ENCODE measurements around the gene CNTNAP2. TPM values are rescaled to one million over a fixed set of nuclear protein-coding genes. Genes with fewer than 3 reads are reported as not detected.

CNTNAP2 gene
- total RNA-seq, 1 donor from 2014 or later = not detected

DNA sequence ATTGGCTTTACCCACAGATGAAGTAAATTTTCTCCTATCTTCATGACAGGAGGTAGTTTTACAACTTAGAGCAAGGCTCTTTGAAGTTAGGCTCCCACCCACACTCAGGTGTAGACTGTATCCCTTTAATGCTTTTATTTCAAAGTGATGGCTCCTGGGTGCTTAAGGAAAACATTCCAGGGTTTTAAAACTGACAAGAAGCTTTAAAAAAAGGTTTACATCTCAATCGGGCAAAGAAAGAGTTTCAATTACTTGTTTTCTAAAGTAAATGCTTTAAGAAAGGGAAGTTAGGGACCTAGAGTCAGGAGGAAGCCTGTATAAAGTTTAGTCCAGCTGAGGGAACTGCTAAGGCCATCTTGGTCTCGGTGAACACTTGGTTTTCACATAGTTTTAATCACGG, 1320.1 kb downstream of the CNTNAP2 start:
- Mint-ChIP-seq H3K9me3 (peaks cover 10% of the 10 kb centered on the region), H3K36me3 (ENCODE audit: low read depth) (no peaks in the 10 kb centered on the region), H3K27ac (no peak overlapping the region), H3K4me3 (no peak overlapping the region), H3K27me3 (ENCODE audit: insufficient read depth) (no peaks in the 10 kb centered on the region), H3K4me1 (ENCODE audit: low read depth) (no peaks in the 10 kb centered on the region)
- intact Hi-C loops (cut with micrococcal nuclease) = no loop called here
- no peak for DNase-seq (ENCODE audit: low spot score)

- peaks cover 16% of the 10 kb centered on the region for H3K9me3 Mint-ChIP-seq
- no peaks in the 10 kb centered on the region for H3K36me3 Mint-ChIP-seq (ENCODE audit: low read depth)
- H3K27ac Mint-ChIP-seq = no peak overlapping the region
- no peaks in the 10 kb centered on the region for H3K4me1 Mint-ChIP-seq (ENCODE audit: low read depth)
- no peaks in the 10 kb centered on the region for H3K27me3 Mint-ChIP-seq (ENCODE audit: insufficient read depth)
- intact Hi-C loops (cut with micrococcal nuclease) = no loop called here
- no peak for DNase-seq (ENCODE audit: low spot score)
- no peak overlapping the region for H3K4me3 Mint-ChIP-seq
Observed at GRCh38 chr7:147438216-147438615, 1321.6 kb downstream of the CNTNAP2 start.

DNA sequence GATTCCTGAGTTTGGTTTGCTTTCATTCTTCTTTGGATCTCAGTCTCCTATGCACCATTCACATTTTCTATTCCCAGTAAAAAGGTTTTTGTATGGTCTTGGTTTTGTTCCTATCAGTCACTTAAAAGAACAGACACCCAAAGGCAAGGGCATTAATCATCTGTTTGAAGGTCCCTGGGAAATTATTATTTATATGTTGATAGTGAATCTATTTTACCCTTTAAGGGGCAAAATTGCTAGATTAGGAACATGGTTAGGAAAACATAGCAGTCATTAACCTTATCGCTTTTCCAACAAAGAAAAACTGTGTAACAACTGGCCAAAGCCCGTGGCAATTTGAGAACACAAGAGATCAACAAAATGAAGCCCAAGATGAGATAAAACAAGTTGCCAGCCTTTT, 1327.3 kb downstream of the CNTNAP2 start:
- Mint-ChIP-seq H3K9me3 (peaks cover 24% of the 10 kb centered on the region), H3K4me3 (no peak overlapping the region), H3K27me3 (ENCODE audit: insufficient read depth) (no peaks in the 10 kb centered on the region), H3K36me3 (ENCODE audit: low read depth) (no peaks in the 10 kb centered on the region), H3K27ac (no peak overlapping the region), H3K4me1 (ENCODE audit: low read depth) (no peaks in the 10 kb centered on the region)
- DNase-seq (ENCODE audit: low spot score) = no peak
- intact Hi-C loops (cut with micrococcal nuclease) = no loop called here

DNA sequence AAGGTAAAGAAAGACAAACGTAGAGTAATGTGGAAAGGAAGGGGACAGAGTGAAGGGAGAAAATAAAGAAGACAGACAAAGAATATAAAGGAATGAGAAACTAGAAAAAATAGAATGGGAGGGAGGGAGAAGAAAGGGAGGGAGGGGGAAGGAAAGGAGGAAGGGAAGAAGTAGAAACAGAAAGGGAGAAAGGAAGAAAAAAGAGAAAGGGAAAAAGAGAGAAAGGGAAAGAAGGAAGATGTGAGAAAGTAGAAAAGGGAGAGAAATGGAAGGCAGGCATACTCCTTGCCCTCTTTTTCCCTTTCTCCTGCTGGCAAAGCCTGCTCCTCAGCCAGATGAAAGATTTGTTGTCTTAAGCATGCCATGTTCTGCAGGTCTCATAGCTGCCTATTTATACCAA, 1336.2 kb downstream of the CNTNAP2 start:
- no peak overlapping the region for H3K27ac Mint-ChIP-seq
- H3K9me3 Mint-ChIP-seq = peaks cover 6% of the 10 kb centered on the region
- no peaks in the 10 kb centered on the region for H3K4me1 Mint-ChIP-seq (ENCODE audit: low read depth)
- intact Hi-C loops (cut with micrococcal nuclease) = no loop called here
- DNase-seq (ENCODE audit: low spot score) = no peak
- H3K36me3 Mint-ChIP-seq (ENCODE audit: low read depth) = no peaks in the 10 kb centered on the region
- H3K4me3 Mint-ChIP-seq = no peak overlapping the region
- H3K27me3 Mint-ChIP-seq (ENCODE audit: insufficient read depth) = no peaks in the 10 kb centered on the region

DNA sequence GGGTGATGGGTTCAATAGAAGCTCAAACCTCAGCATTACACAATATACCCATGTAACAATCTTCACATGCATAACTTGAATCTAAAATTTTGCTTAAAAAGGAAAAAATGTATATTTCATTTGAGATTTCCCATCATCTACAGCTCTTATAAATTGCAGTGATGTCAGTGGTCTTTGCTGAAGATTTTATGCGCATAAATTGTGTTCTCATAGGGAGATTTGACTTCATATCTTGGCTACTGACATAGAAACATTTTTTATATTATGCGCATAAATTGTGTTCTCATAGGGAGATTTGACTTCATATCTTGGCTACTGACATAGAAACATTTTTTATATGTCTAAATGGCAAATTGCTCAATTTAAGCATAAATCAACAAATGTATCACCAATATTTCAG, 1348.6 kb downstream of the CNTNAP2 start:
- no peak overlapping the region for H3K4me3 Mint-ChIP-seq
- H3K9me3 Mint-ChIP-seq = peaks cover 6% of the 10 kb centered on the region
- H3K36me3 Mint-ChIP-seq (ENCODE audit: low read depth) = no peaks in the 10 kb centered on the region
- DNase-seq (ENCODE audit: low spot score) = no peak
- H3K4me1 Mint-ChIP-seq (ENCODE audit: low read depth) = no peaks in the 10 kb centered on the region
- H3K27me3 Mint-ChIP-seq (ENCODE audit: insufficient read depth) = no peaks in the 10 kb centered on the region
- intact Hi-C loops (cut with micrococcal nuclease) = no loop called here
- H3K27ac Mint-ChIP-seq = no peak overlapping the region

DNA sequence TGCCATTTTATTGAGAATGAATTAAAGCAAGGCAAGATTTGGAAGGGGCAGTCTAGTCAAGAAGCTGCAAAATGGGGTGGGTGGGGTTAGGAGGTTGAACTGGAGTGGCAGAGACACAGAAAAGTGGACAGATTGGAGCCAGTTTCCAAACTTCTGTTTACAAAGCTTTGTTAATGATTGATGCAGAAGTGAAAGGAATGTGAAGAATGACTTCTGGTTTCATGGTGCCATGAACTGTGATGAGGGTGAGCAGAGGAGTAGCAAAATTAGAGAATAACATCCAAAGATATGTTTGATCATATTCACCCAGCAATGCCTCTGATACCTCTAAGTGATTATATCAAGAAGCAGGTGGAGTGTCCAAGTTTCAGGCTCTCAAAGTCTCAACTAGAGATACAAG, 1356.0 kb downstream of the CNTNAP2 start:
- H3K27me3 Mint-ChIP-seq (ENCODE audit: insufficient read depth) = no peaks in the 10 kb centered on the region
- no peak overlapping the region for H3K4me3 Mint-ChIP-seq
- H3K27ac Mint-ChIP-seq = no peak overlapping the region
- H3K4me1 Mint-ChIP-seq (ENCODE audit: low read depth) = no peaks in the 10 kb centered on the region
- peaks cover 23% of the 10 kb centered on the region for H3K9me3 Mint-ChIP-seq
- no peak for DNase-seq (ENCODE audit: low spot score)
- no peaks in the 10 kb centered on the region for H3K36me3 Mint-ChIP-seq (ENCODE audit: low read depth)
- intact Hi-C loops (cut with micrococcal nuclease) = no loop called here

DNA sequence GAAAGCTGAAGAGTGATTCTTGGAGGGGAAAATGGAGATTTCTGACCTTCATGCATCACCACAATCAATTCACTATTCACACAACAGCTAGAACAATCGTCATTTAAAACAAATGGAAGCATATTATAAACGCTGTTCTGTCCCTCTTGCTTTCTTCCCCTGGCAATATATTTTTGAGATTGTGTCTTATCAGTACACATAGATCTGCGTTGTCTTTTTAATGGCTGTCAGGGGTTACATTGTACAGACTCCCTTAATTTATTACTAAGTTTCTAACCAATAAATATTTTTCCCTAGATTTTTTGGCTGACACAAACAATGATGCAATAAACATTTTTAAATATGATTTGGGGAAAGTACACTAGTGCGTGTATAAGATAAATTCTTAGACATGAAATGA, 1358.3 kb downstream of the CNTNAP2 start:
- Mint-ChIP-seq H3K27ac (no peak overlapping the region), H3K9me3 (peaks cover 23% of the 10 kb centered on the region), H3K4me3 (no peak overlapping the region), H3K36me3 (ENCODE audit: low read depth) (no peaks in the 10 kb centered on the region), H3K4me1 (ENCODE audit: low read depth) (no peaks in the 10 kb centered on the region), H3K27me3 (ENCODE audit: insufficient read depth) (no peaks in the 10 kb centered on the region)
- intact Hi-C loops (cut with micrococcal nuclease) = no loop called here
- no peak for DNase-seq (ENCODE audit: low spot score)

GRCh38 chr7:147477526-147477925, 1360.9 kb downstream of the CNTNAP2 start:
- H3K36me3 Mint-ChIP-seq (ENCODE audit: low read depth) = no peaks in the 10 kb centered on the region
- no peaks in the 10 kb centered on the region for H3K4me1 Mint-ChIP-seq (ENCODE audit: low read depth)
- no peak for DNase-seq (ENCODE audit: low spot score)
- intact Hi-C loops (cut with micrococcal nuclease) = no loop called here
- H3K9me3 Mint-ChIP-seq = peaks cover 10% of the 10 kb centered on the region
- no peak overlapping the region for H3K4me3 Mint-ChIP-seq
- H3K27me3 Mint-ChIP-seq (ENCODE audit: insufficient read depth) = no peaks in the 10 kb centered on the region
- H3K27ac Mint-ChIP-seq = no peak overlapping the region

DNA sequence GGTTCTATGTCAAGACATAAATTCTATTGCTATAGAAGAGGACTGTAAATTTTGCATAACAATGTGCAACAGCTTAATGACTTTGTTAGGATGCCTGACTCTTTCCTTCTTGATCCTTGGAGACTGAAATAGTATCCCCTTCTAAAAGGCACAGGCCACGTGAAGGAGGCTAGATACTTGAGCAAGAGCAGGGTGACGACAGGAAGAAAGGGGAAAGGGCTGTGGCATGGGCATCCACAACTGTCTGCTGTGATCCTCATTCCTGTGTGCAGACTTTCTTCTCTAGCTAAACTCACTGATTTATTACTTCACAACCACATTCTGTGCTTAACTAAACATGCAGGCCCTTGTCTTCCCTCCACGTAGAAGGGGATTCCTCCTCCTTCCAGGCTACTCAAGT, 1362.2 kb downstream of the CNTNAP2 start:
- H3K27me3 Mint-ChIP-seq (ENCODE audit: insufficient read depth) = no peaks in the 10 kb centered on the region
- peaks cover 8% of the 10 kb centered on the region for H3K9me3 Mint-ChIP-seq
- no peak overlapping the region for H3K4me3 Mint-ChIP-seq
- no peak overlapping the region for H3K27ac Mint-ChIP-seq
- no peak for DNase-seq (ENCODE audit: low spot score)
- intact Hi-C loops (cut with micrococcal nuclease) = no loop called here
- no peaks in the 10 kb centered on the region for H3K4me1 Mint-ChIP-seq (ENCODE audit: low read depth)
- H3K36me3 Mint-ChIP-seq (ENCODE audit: low read depth) = no peaks in the 10 kb centered on the region

DNA sequence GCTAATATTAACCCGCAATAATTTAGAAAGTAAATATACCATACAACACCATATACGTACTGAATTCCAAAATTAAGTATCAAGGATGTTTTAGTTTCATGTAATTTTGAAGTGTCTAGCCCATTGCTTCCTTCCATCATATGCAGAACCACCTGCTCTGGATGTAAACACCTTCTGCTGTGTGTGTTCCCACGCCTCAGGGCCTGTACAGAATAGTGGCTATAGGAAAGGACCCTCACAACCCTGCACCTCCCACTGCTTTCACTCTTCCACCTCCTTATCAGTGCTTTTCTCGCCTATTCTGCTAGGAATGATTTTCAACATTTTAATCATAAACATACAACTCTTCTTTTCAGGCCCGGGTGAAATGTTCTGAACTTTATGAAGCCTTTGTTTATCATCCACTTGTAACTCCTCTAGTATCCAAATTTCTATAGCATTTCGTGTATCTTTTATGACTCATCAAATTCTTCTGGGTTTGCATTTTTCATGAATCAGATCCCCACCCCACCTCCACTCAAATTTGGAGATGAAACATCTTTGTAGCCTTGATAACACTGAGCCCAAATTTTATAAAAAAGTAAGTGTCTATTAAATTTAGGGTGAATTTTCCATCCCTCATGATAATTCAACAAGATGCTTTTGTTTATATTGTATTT, 1367.2 kb downstream of the CNTNAP2 start:
- DNase-seq (ENCODE audit: low spot score) = no peak
- no peaks in the 10 kb centered on the region for H3K27me3 Mint-ChIP-seq (ENCODE audit: insufficient read depth)
- no peak overlapping the region for H3K27ac Mint-ChIP-seq
- no peaks in the 10 kb centered on the region for H3K36me3 Mint-ChIP-seq (ENCODE audit: low read depth)
- H3K9me3 Mint-ChIP-seq = peaks cover 4% of the 10 kb centered on the region
- intact Hi-C loops (cut with micrococcal nuclease) = no loop called here
- no peak overlapping the region for H3K4me3 Mint-ChIP-seq
- no peaks in the 10 kb centered on the region for H3K4me1 Mint-ChIP-seq (ENCODE audit: low read depth)

DNA sequence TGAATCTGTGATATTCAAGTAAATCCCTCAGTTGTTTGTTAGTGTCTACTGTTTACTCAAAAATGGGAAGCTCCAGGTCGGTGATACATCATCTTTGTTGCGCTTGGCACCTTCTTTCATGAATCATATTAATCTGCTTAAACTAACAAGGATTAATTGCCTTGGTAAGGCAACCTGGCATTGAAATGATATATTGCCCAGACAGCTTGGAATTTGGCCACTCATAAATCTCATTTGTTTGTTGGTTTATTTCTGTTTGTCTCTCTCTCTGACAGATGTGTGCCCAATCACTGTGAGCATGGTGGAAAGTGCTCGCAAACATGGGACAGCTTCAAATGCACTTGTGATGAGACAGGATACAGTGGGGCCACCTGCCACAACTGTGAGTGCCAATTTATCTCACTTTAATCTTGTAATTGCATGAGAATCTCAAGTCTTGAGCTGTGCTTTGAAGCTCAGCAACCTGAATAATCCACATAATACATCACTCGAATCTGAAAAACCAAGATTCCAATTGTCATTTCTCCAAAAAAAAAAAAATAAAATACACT, 1369.1 kb downstream of the CNTNAP2 start:
- Mint-ChIP-seq H3K4me1 (ENCODE audit: low read depth) (no peaks in the 10 kb centered on the region), H3K4me3 (no peak overlapping the region), H3K27ac (no peak overlapping the region), H3K27me3 (ENCODE audit: insufficient read depth) (no peaks in the 10 kb centered on the region), H3K36me3 (ENCODE audit: low read depth) (no peaks in the 10 kb centered on the region), H3K9me3 (peaks cover 4% of the 10 kb centered on the region)
- DNase-seq (ENCODE audit: low spot score) = no peak
- intact Hi-C loops (cut with micrococcal nuclease) = no loop called here

- Mint-ChIP-seq H3K27ac (no peak overlapping the region), H3K9me3 (peaks cover 4% of the 10 kb centered on the region), H3K36me3 (ENCODE audit: low read depth) (no peaks in the 10 kb centered on the region), H3K27me3 (ENCODE audit: insufficient read depth) (no peaks in the 10 kb centered on the region), H3K4me1 (ENCODE audit: low read depth) (no peaks in the 10 kb centered on the region), H3K4me3 (no peak overlapping the region)
- intact Hi-C loops (cut with micrococcal nuclease) = no loop called here
- no peak for DNase-seq (ENCODE audit: low spot score)
Observed at GRCh38 chr7:147492606-147493005, 1376.0 kb downstream of the CNTNAP2 start.

DNA sequence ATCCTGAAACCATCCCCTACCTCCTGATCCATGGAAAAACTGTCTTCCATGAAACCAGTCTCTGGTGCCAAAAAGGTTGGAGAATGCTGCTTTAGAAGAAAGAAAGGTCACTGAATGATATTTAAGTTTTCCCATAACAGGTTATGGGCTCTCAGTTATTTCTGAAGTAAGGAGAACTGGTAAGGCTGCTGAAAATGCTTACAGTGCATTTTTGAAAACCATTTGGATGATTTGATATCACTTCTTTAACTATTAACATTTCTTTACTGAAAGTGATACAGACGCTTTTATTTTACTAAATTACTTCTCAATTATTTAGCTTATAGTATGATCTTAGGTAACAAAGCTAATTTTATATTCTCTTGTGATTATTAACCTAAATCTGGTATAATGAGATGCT, 1379.6 kb downstream of the CNTNAP2 start:
- H3K4me1 Mint-ChIP-seq (ENCODE audit: low read depth) = no peaks in the 10 kb centered on the region
- no peak overlapping the region for H3K27ac Mint-ChIP-seq
- H3K27me3 Mint-ChIP-seq (ENCODE audit: insufficient read depth) = no peaks in the 10 kb centered on the region
- H3K9me3 Mint-ChIP-seq = peaks cover 4% of the 10 kb centered on the region
- intact Hi-C loops (cut with micrococcal nuclease) = no loop called here
- no peak overlapping the region for H3K4me3 Mint-ChIP-seq
- no peaks in the 10 kb centered on the region for H3K36me3 Mint-ChIP-seq (ENCODE audit: low read depth)
- DNase-seq (ENCODE audit: low spot score) = no peak

DNA sequence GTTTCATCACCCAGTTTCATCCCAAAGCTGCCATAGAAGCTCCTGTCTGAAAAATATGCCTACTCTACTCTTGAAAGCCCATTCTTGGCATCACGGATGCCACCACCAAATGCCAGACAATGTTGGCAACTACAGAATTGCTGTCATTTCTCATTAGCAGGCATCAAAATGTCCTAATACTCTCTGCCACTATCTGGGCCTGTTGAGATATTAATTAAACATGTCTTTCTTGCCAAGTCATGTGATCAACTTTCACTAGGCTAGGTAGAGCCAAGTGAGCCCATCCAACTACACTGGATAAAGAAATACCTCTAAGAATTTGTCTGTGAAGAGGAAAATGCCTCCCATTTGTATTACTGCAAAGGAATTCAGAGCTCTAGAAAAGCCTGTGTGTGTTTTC, 1380.6 kb downstream of the CNTNAP2 start:
- no peak overlapping the region for H3K27ac Mint-ChIP-seq
- no peak for DNase-seq (ENCODE audit: low spot score)
- peaks cover 4% of the 10 kb centered on the region for H3K9me3 Mint-ChIP-seq
- no peaks in the 10 kb centered on the region for H3K27me3 Mint-ChIP-seq (ENCODE audit: insufficient read depth)
- H3K36me3 Mint-ChIP-seq (ENCODE audit: low read depth) = no peaks in the 10 kb centered on the region
- H3K4me3 Mint-ChIP-seq = no peak overlapping the region
- H3K4me1 Mint-ChIP-seq (ENCODE audit: low read depth) = no peaks in the 10 kb centered on the region
- intact Hi-C loops (cut with micrococcal nuclease) = no loop called here
